ENCODE measurements around the gene FAM199X.
A peak's percentile ranks its signal among the peaks of the same experiment; 100 is the strongest.

FAM199X gene

GRCh38 chrX:104165894-104166734 lies at the start of gene FAM199X:
Gene FAM199X, plus strand, starts transcription at chrX:104166453. Its CDS starts 333 bp downstream, at chrX:104166786.
- peak; percentile 86 for DNase-seq (ENCODE audit: low spot score)

GRCh38 chrX:104117759-104118158 lies 48.5 kb upstream of the FAM199X start:
- no peak for DNase-seq (ENCODE audit: low spot score)

GRCh38 chrX:104118765-104119164 lies 47.5 kb upstream of the FAM199X start:
- DNase-seq (ENCODE audit: low spot score) = no peak

GRCh38 chrX:104122829-104123228 lies 43.4 kb upstream of the FAM199X start:
- DNase-seq (ENCODE audit: low spot score) = no peak

GRCh38 chrX:104126856-104127255 lies 39.4 kb upstream of the FAM199X start:
- DNase-seq (ENCODE audit: low spot score) = no peak

GRCh38 chrX:104130808-104131207 lies 35.4 kb upstream of the FAM199X start:
- no peak for DNase-seq (ENCODE audit: low spot score)

GRCh38 chrX:104134583-104135261 lies 31.5 kb upstream of the FAM199X start:
- DNase-seq (ENCODE audit: low spot score) = no peak

GRCh38 chrX:104135677-104136076 lies 30.6 kb upstream of the FAM199X start:
- DNase-seq (ENCODE audit: low spot score) = no peak

GRCh38 chrX:104136241-104137019 lies 29.8 kb upstream of the FAM199X start:
- DNase-seq (ENCODE audit: low spot score) = peak; percentile 69

- no peak for DNase-seq (ENCODE audit: low spot score)
Measured at GRCh38 chrX:104137496-104137895, 28.8 kb upstream of the FAM199X start.

- no peak for DNase-seq (ENCODE audit: low spot score)
Measured at GRCh38 chrX:104141087-104141760, 25.0 kb upstream of the FAM199X start.

- no peak for DNase-seq (ENCODE audit: low spot score)
Measured at GRCh38 chrX:104151037-104151436, 15.2 kb upstream of the FAM199X start.

- DNase-seq (ENCODE audit: low spot score) = peak; percentile 65
Measured at GRCh38 chrX:104156630-104157529, 9.4 kb upstream of the FAM199X start, which contains the start of gene SLC25A53. Gene SLC25A53, minus strand, starts transcription at chrX:104157009. Its CDS starts 51,752 bp downstream, at chrX:104105257.

GRCh38 chrX:104166735-104167436 lies 633 bp downstream of the FAM199X start:
- DNase-seq (ENCODE audit: low spot score) = peak; percentile 8

GRCh38 chrX:104168127-104168526 lies 1.9 kb downstream of the FAM199X start:
- DNase-seq (ENCODE audit: low spot score) = no peak

GRCh38 chrX:104172121-104172520 lies 5.9 kb downstream of the FAM199X start:
- no peak for DNase-seq (ENCODE audit: low spot score)

GRCh38 chrX:104172788-104173187 lies 6.5 kb downstream of the FAM199X start:
- no peak for DNase-seq (ENCODE audit: low spot score)

- no peak for DNase-seq (ENCODE audit: low spot score)
Measured at GRCh38 chrX:104173841-104174240, 7.6 kb downstream of the FAM199X start.

- DNase-seq (ENCODE audit: low spot score) = no peak
Measured at GRCh38 chrX:104183685-104184084, 17.4 kb downstream of the FAM199X start.

- no peak for DNase-seq (ENCODE audit: low spot score)
Measured at GRCh38 chrX:104187931-104188330, 21.7 kb downstream of the FAM199X start.
